Measurements from ENCODE around the gene TIE1. TPM values are rescaled to one million over a fixed set of nuclear protein-coding genes. Genes with fewer than 3 reads are reported as not detected.

TIE1 gene
- polyA plus RNA-seq, 3 donors from 2014 or later, result 8.8 to 9.2 (median 8.8) TPM

GRCh38 chr1:43350976-43351375 is 50.2 kb downstream of the TIE1 start:
- Mint-ChIP-seq H3K4me1 (peaks cover 0 to 8% of the 10 kb centered on the region in 2 donors), H3K9me3 (no peaks in the 10 kb centered on the region), H3K36me3 (no peaks in the 10 kb centered on the region), H3K4me3 (no peak overlapping the region), H3K27me3 (ENCODE audit: low read depth in 3 of 3) (peaks cover 0 to 8% (median 4%) of the 10 kb centered on the region in 3 donors), H3K27ac (peak overlapping the region in 4 of 6 donors; percentile 62 to 96 (median 80))
- DNase-seq, result no peak

- Mint-ChIP-seq H3K4me1 (peaks cover 0 to 8% of the 10 kb centered on the region in 2 donors), H3K4me3 (no peak overlapping the region), H3K27me3 (ENCODE audit: low read depth in 3 of 3) (peaks cover 0 to 9% (median 4%) of the 10 kb centered on the region in 3 donors), H3K9me3 (no peaks in the 10 kb centered on the region), H3K27ac (peak overlapping the region in 4 of 6 donors; percentile 9 to 96 (median 59)), H3K36me3 (no peaks in the 10 kb centered on the region)
- DNase-seq, result no peak
Observed at GRCh38 chr1:43351421-43352350, 50.9 kb downstream of the TIE1 start.

- Mint-ChIP-seq H3K9me3 (no peaks in the 10 kb centered on the region), H3K36me3 (no peaks in the 10 kb centered on the region), H3K27ac (peak overlapping the region in 2 of 6 donors; percentile 24 to 60), H3K4me3 (no peak overlapping the region), H3K4me1 (peaks cover 0 to 8% of the 10 kb centered on the region in 2 donors), H3K27me3 (ENCODE audit: low read depth in 3 of 3) (peaks cover 0 to 9% (median 4%) of the 10 kb centered on the region in 3 donors)
- DNase-seq, result no peak
Observed at GRCh38 chr1:43352351-43352705, 51.5 kb downstream of the TIE1 start.

GRCh38 chr1:43352881-43353280 is 52.1 kb downstream of the TIE1 start:
- Mint-ChIP-seq H3K36me3 (no peaks in the 10 kb centered on the region), H3K9me3 (no peaks in the 10 kb centered on the region), H3K4me1 (peaks cover 3 to 10% of the 10 kb centered on the region in 2 donors), H3K4me3 (no peak overlapping the region), H3K27me3 (ENCODE audit: low read depth in 3 of 3) (peaks cover 0 to 7% (median 4%) of the 10 kb centered on the region in 3 donors), H3K27ac (peak overlapping the region in 2 of 6 donors; percentile 24 to 59)
- no peak for DNase-seq

- H3K9me3 Mint-ChIP-seq, result no peaks in the 10 kb centered on the region
- H3K27me3 Mint-ChIP-seq (ENCODE audit: low read depth in 3 of 3), result peaks cover 0 to 3% (median 3%) of the 10 kb centered on the region in 3 donors
- H3K4me1 Mint-ChIP-seq, result peaks cover 15 to 16% of the 10 kb centered on the region in 2 donors
- DNase-seq, result no peak
- no peaks in the 10 kb centered on the region for H3K36me3 Mint-ChIP-seq
- H3K27ac Mint-ChIP-seq, result peak overlapping the region in 1 of 6 donors; percentile 68
- H3K4me3 Mint-ChIP-seq, result no peak overlapping the region
Observed at GRCh38 chr1:43354471-43354870, 53.7 kb downstream of the TIE1 start.

- Mint-ChIP-seq H3K27me3 (ENCODE audit: low read depth in 3 of 3) (peaks cover 0 to 3% (median 2%) of the 10 kb centered on the region in 3 donors), H3K9me3 (no peaks in the 10 kb centered on the region), H3K36me3 (no peaks in the 10 kb centered on the region), H3K27ac (no peak overlapping the region), H3K4me3 (no peak overlapping the region), H3K4me1 (peaks cover 17 to 20% of the 10 kb centered on the region in 2 donors)
- no peak for DNase-seq
Observed at GRCh38 chr1:43354936-43355335, 54.2 kb downstream of the TIE1 start.

- Mint-ChIP-seq H3K36me3 (peaks cover 5 to 9% (median 6%) of the 10 kb centered on the region in 3 donors), H3K27me3 (ENCODE audit: low read depth in 3 of 3) (peaks cover 0 to 5% (median 2%) of the 10 kb centered on the region in 3 donors), H3K4me3 (peak overlapping the region in 4 of 5 donors; percentile 26 to 90 (median 44)), H3K9me3 (no peaks in the 10 kb centered on the region), H3K27ac (peak overlapping the region in 1 of 6 donors; percentile 34), H3K4me1 (peaks cover 18 to 29% of the 10 kb centered on the region in 2 donors)
- no peak for DNase-seq
Observed at GRCh38 chr1:43357251-43357650, 56.5 kb downstream of the TIE1 start.

- Mint-ChIP-seq H3K4me1 (peaks cover 18 to 29% of the 10 kb centered on the region in 2 donors), H3K36me3 (peaks cover 5 to 13% (median 10%) of the 10 kb centered on the region in 3 donors), H3K9me3 (no peaks in the 10 kb centered on the region), H3K27me3 (ENCODE audit: low read depth in 3 of 3) (peaks cover 0 to 5% (median 2%) of the 10 kb centered on the region in 3 donors), H3K27ac (peak overlapping the region; percentile 80 to 93 (median 87)), H3K4me3 (peak overlapping the region; percentile 90 to 95 (median 91))
- peak; percentile 10 to 20 (median 13) for DNase-seq
Observed at GRCh38 chr1:43358121-43358745, 57.5 kb downstream of the TIE1 start.

GRCh38 chr1:43358746-43359693 is 58.2 kb downstream of the TIE1 start, which contains the start of gene CDC20:
TSS of gene CDC20 (plus strand) at chr1:43358981. CDS start at chr1:43359216, 235 bp downstream.
- peak within 1 kb of the TSS; percentile 90 to 95 (median 91) for H3K4me3 Mint-ChIP-seq
- H3K36me3 Mint-ChIP-seq, result peaks cover 5 to 16% (median 10%) of the 10 kb centered on the region in 3 donors
- peaks cover 2 to 5% (median 2%) of the 10 kb centered on the region in 3 donors for H3K27me3 Mint-ChIP-seq (ENCODE audit: low read depth in 3 of 3)
- peak within 1 kb of the TSS; percentile 80 to 93 (median 87) for H3K27ac Mint-ChIP-seq
- H3K9me3 Mint-ChIP-seq, result no peaks in the 10 kb centered on the region
- peak; percentile 92 to 93 (median 93) for DNase-seq
- peaks cover 18 to 29% of the 10 kb centered on the region in 2 donors for H3K4me1 Mint-ChIP-seq

- no peak for DNase-seq
- H3K4me1 Mint-ChIP-seq, result peaks cover 21 to 29% of the 10 kb centered on the region in 2 donors
- H3K27ac Mint-ChIP-seq, result peak overlapping the region in 2 of 6 donors; percentile 35 to 51
- H3K9me3 Mint-ChIP-seq, result no peaks in the 10 kb centered on the region
- H3K27me3 Mint-ChIP-seq (ENCODE audit: low read depth in 3 of 3), result peaks cover 2 to 5% (median 3%) of the 10 kb centered on the region in 3 donors
- peak overlapping the region; percentile 67 to 91 (median 90) for H3K4me3 Mint-ChIP-seq
- peaks cover 5 to 22% (median 10%) of the 10 kb centered on the region in 3 donors for H3K36me3 Mint-ChIP-seq
Observed at GRCh38 chr1:43359696-43360095, 58.9 kb downstream of the TIE1 start.

GRCh38 chr1:43360616-43361015 is 59.8 kb downstream of the TIE1 start:
- Mint-ChIP-seq H3K36me3 (peaks cover 10 to 28% (median 10%) of the 10 kb centered on the region in 3 donors), H3K27ac (peak overlapping the region in 3 of 6 donors; percentile 2 to 76 (median 33)), H3K27me3 (ENCODE audit: low read depth in 3 of 3) (peaks cover 2 to 5% (median 3%) of the 10 kb centered on the region in 3 donors), H3K4me3 (peak overlapping the region in 2 of 5 donors; percentile 5 to 35), H3K4me1 (peaks cover 29 to 38% of the 10 kb centered on the region in 2 donors), H3K9me3 (no peaks in the 10 kb centered on the region)
- DNase-seq, result no peak

GRCh38 chr1:43363283-43363934 is 62.6 kb downstream of the TIE1 start:
- Mint-ChIP-seq H3K4me1 (peaks cover 41 to 50% of the 10 kb centered on the region in 2 donors), H3K27me3 (ENCODE audit: low read depth in 3 of 3) (peaks cover 3 to 7% (median 6%) of the 10 kb centered on the region in 3 donors), H3K9me3 (no peaks in the 10 kb centered on the region), H3K4me3 (no peak overlapping the region), H3K36me3 (peaks cover 10 to 31% (median 10%) of the 10 kb centered on the region in 3 donors), H3K27ac (peak overlapping the region in 5 of 6 donors; percentile 3 to 80 (median 33))
- no peak for DNase-seq
